ENCODE results near the gene PATE2. TPM values are rescaled to one million over a fixed set of nuclear protein-coding genes. Genes with fewer than 3 reads are reported as not detected.

The PATE2 gene
- total and polyA plus RNA-seq, 2 experiments from 2014 or later: not detected

DNA sequence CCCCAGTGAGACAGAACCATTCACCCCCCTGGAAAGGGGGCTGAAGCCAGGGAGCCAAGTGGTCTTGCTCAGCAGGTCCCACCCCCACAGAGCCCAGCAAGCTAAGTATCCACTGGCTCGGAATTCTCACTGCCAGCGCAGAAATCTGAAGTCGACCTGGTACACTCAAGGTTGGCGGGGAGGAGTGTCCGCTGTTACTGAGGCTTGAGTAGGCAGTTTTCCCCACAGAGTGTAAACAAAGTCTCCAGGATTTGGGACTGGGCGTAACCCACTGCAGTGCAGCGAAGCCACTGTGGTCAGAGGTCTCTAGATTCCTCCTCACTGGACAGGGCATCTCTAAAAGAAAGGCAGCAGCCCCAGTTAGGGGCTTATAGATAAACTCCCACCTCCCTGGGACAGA is 22.6 kb downstream of the PATE2 start:
- TF ChIP-seq, protein P1, sequence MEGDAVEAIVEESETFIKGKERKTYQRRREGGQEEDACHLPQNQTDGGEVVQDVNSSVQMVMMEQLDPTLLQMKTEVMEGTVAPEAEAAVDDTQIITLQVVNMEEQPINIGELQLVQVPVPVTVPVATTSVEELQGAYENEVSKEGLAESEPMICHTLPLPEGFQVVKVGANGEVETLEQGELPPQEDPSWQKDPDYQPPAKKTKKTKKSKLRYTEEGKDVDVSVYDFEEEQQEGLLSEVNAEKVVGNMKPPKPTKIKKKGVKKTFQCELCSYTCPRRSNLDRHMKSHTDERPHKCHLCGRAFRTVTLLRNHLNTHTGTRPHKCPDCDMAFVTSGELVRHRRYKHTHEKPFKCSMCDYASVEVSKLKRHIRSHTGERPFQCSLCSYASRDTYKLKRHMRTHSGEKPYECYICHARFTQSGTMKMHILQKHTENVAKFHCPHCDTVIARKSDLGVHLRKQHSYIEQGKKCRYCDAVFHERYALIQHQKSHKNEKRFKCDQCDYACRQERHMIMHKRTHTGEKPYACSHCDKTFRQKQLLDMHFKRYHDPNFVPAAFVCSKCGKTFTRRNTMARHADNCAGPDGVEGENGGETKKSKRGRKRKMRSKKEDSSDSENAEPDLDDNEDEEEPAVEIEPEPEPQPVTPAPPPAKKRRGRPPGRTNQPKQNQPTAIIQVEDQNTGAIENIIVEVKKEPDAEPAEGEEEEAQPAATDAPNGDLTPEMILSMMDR (IDR thresholded peaks at IDR 0.05; ENCODE audit: low read depth, low read length): no peak
- Histone ChIP-seq H3K4me3 (no peak overlapping the region), H3K36me3 (no peaks in the 10 kb centered on the region), H3K4me1 (ENCODE audit: low read depth) (no peaks in the 10 kb centered on the region), H3K27ac (no peak overlapping the region), H3K27me3 (peaks cover 11% of the 10 kb centered on the region), H3K9me3 (ENCODE audit: low read depth) (no peaks in the 10 kb centered on the region)
- DNase-seq (ENCODE audit: low read depth in 1 of 2, low spot score in 1 of 2): no peak

DNA sequence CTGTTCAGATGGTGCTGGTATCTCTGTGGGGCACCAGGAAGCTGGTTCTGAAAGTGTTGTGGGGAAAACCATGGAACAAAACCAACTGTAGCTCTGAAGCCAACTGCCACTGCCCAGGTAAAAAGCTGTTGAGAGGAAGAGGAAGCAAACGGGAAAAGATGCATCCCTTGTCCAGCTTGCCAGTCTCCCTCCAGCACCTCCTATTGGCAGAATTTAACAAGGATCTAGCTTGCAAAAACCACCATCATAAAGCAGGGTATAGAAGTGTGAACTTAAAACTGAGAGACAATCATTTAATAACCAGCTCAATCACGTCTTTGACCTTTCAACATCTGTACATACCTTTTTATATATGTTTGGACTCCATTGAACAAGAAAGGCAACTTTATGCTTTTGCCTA is 28.0 kb downstream of the PATE2 start:
- TF ChIP-seq, protein P1 (IDR thresholded peaks at IDR 0.05; ENCODE audit: low read depth, low read length): no peak
- peaks cover 29% of the 10 kb centered on the region for H3K27me3 ChIP-seq
- DNase-seq (ENCODE audit: low read depth in 1 of 2, low spot score in 1 of 2): no peak

DNA sequence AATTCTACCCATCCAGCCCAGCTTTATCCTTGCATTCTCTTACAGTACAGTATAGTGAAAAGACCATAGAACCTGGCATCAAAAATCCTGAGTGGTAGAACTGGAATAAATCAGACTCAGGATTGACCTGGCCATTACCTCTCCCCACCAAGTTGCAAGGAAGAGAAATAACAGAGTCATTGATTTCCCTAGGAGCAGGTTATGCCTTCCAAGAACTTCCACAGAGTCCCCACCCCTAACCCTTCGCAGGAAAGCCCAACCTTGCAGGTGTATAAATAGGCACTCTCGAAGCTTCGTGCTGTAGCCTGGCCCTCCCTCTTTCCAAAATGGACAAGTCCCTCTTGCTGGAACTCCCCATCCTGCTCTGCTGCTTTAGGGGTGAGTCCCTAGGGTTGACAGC is 32.6 kb downstream of the PATE2 start, which contains the start of gene PATE1:
PATE1 (plus strand) TSS at position 301 of the 400 bp plus-strand sequence; CDS start at position 327, 26 bp downstream.
- H3K4me3 ChIP-seq: no peak within 1 kb of the TSS
- no peak for DNase-seq (ENCODE audit: low read depth in 1 of 2, low spot score in 1 of 2)
- H3K36me3 ChIP-seq: no peaks in the 10 kb centered on the region
- peaks cover 30% of the 10 kb centered on the region for H3K27me3 ChIP-seq
- no peaks in the 10 kb centered on the region for H3K4me1 ChIP-seq (ENCODE audit: low read depth)
- H3K9me3 ChIP-seq (ENCODE audit: low read depth): no peaks in the 10 kb centered on the region
- TF ChIP-seq, protein P1 (IDR thresholded peaks at IDR 0.05; ENCODE audit: low read depth, low read length): no peak
- no peak within 1 kb of the TSS for H3K27ac ChIP-seq

More for the DNA sequence above, 28.0 kb downstream of the PATE2 start:
- Histone ChIP-seq H3K4me1 (ENCODE audit: low read depth) (no peaks in the 10 kb centered on the region), H3K4me3 (no peak overlapping the region), H3K9me3 (ENCODE audit: low read depth) (no peaks in the 10 kb centered on the region), H3K27ac (no peak overlapping the region), H3K36me3 (no peaks in the 10 kb centered on the region)

DNA sequence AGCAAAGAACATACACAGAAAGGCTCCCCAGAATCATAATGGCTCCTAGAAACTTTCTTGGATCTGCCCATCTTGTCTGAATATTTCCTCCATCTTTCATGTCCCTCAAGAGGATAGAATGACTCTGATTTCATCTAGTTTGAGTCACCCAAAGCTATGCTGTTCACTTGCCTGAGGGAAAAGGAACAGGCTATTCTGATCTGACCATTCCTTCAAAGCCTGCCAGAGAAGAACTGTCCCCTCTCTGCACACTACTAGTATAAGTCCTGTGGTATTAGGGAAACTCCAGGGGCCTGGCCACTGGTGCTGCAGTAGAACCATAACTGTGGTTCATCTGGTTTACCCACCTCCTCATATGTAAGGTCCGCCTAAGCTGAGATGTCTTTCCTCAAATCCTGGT is 34.9 kb downstream of the PATE2 start:
- Histone ChIP-seq H3K27me3 (peaks cover 27% of the 10 kb centered on the region), H3K4me1 (ENCODE audit: low read depth) (no peaks in the 10 kb centered on the region), H3K4me3 (no peak overlapping the region), H3K27ac (no peak overlapping the region), H3K36me3 (no peaks in the 10 kb centered on the region), H3K9me3 (ENCODE audit: low read depth) (no peaks in the 10 kb centered on the region)
- TF ChIP-seq, protein P1 (IDR thresholded peaks at IDR 0.05; ENCODE audit: low read depth, low read length): no peak
- no peak for DNase-seq (ENCODE audit: low read depth in 1 of 2, low spot score in 1 of 2)

DNA sequence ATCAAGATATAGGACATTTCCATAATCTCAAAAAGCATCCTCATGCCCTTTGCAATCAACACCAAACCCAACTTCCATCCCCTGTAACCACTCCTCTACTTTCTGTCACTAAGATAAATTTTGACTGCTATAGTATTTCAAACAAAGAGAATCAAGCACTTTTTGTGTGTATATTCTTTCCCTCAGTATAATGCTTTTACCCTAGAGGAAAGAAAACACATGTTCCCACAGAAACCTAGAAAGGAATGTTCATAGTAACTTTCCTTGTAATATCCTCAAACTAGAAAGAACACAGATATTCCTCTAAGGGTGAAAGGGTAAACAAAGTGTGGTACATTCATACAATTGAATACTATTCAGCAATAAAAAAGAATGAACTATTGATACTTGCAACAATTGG is 38.0 kb downstream of the PATE2 start:
- Histone ChIP-seq H3K4me1 (ENCODE audit: low read depth) (no peaks in the 10 kb centered on the region), H3K27ac (no peak overlapping the region), H3K27me3 (peaks cover 13% of the 10 kb centered on the region), H3K4me3 (no peak overlapping the region), H3K36me3 (no peaks in the 10 kb centered on the region), H3K9me3 (ENCODE audit: low read depth) (no peaks in the 10 kb centered on the region)
- no peak for DNase-seq (ENCODE audit: low read depth in 1 of 2, low spot score in 1 of 2)
- TF ChIP-seq, protein P1 (IDR thresholded peaks at IDR 0.05; ENCODE audit: low read depth, low read length): no peak

DNA sequence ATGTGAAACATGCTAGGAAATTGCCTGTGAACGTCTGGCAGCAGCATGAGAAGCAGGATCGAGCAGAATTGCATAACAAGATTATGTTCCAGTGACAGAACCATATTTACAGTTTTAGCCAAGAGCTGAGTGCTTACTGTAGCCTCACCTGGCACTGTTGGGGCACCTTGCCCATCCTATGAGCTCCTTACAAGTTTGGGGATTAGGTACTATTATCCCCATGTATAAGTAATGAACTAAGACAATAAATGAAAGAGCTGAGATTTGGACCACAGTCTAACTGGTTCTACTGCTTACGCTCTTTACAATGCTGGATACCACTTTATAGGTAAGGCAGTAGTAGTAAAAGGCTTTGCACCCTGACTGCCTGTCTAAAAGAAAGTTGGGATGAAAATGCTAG is 49.7 kb downstream of the PATE2 start:
- no peaks in the 10 kb centered on the region for H3K9me3 ChIP-seq (ENCODE audit: low read depth)
- H3K36me3 ChIP-seq: no peaks in the 10 kb centered on the region
- no peak overlapping the region for H3K4me3 ChIP-seq
- H3K27ac ChIP-seq: no peak overlapping the region
- TF ChIP-seq, protein P1 (IDR thresholded peaks at IDR 0.05; ENCODE audit: low read depth, low read length): no peak
- H3K4me1 ChIP-seq (ENCODE audit: low read depth): no peaks in the 10 kb centered on the region
- DNase-seq (ENCODE audit: low read depth in 1 of 2, low spot score in 1 of 2): peak in 1 of 2 donors; percentile 3
- H3K27me3 ChIP-seq: no peaks in the 10 kb centered on the region

Measured in cardiac muscle cell (in vitro differentiated cells and primary cell).